ENCODE data around the gene RAB5A.
"Not testable (repeated sequence)": the region's sequence is repeated elsewhere in the genome, so short reads cannot be mapped to it uniquely, and the experiment has no call there.

The RAB5A gene

DNA sequence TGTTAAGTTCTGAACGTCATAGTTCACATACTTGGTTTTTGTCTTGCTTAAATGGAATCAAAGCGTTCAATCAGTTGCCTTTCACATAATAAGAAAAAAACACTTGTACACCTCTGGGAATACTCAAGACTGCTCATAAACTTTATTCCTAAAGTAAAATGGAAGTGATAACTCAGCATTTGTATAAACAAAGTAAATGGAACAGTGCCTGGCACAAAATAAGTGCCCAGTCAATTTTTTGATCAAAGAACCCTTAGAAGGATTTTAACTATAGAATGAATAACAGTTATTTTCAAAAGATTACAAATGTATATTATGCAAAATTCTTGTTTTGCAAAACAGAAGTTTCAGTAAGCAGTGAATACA lies 1.3 kb downstream of the RAB5A start:
- DNase-seq = no peak

DNA sequence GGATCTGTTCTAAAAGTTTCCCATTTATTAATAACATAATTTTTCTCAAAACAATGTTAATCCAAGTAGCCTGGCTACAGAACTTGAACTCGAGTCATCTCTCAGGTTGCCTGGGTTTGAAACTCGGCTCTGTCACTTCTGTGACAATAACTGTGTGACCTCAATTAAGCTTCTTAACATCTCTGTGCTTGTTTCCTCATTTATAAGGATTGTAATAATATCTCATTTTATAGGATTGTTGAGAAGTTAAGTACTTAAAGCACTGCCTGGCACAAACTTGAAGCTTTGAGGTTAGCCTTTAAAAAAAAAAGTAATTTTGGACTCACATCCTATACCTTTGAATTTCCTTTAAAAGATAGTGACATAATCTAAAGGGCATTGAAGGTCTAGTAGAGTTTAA lies 3.4 kb downstream of the RAB5A start:
- DNase-seq = no peak

DNA sequence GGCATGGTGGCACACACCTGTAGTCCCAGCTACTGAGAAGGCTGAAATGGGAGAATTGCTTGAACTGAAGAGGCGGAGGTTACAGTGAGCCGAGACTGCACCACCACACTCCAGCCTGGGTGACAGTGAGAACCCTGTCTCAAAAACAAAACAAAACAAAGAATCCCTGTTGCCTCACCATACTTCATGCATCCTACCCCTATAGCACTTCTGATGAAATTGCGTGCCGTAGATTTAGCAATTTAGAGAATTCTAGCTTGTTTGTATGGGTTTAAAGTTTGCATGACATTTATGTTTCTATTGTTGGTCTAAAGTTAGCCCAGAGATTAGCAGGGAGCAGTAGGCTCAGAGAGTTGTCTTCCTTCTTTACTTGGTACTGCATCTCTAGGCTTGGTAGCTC lies 7.8 kb downstream of the RAB5A start:
- no peak for DNase-seq

DNA sequence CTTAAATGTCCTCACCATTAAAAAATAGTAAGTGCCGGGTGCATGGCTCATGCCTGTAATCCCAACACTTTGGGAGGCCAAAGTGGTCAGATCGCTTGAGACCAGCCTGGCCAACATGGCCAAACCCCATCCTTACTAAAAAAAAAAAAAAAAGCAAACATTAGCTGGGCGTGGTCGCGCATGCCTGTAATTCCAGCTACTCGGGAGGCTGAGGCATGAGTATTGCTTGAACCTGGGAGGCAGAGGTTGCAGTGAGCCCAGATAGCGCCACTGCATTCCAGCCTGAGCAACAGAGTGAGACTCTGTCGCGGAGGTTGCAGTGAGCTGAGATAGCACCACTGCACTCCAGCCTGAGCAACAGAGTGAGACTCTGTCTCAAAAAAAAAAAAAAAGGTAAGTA lies 10.5 kb downstream of the RAB5A start:
- DNase-seq = not testable (repeated sequence)

DNA sequence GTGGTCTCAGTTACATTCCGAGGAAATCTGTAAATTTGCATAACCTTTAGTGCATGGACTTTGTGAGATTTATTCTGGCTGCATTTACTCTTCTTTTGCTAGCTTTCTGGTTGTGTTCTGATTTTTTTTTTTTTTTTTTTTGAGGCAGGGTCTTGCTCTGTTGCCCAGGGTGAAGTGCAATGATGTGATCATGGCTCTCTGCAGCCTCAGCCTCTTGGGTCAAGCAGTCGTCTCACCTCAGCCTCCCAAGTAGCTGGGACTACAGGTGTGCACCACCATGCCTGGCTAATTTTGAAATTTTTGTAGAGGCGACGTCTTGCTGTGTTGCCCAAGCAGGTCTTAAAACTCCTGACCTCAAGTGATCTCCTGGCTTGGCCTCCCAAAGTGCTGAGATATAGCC lies 12.6 kb downstream of the RAB5A start:
- no peak for DNase-seq

DNA sequence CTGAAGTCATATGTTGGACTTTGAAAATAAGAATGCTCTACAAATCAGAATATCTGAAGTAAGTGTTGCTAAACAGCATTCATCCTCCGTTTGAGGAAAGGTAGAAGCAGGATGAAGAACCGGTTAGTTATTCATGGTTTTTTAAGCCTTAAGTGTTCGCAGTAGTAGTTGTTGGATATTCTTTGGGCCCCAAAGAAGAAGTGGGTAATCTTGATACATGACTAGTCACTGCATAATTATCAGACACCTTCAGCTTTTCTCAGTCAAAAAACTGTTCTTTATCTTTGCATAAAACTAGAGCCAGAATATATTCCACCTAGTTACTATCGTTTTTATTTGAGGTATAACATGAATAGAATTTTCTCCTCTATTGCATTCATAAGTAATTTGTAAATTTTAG lies 13.8 kb downstream of the RAB5A start:
- DNase-seq = no peak

DNA sequence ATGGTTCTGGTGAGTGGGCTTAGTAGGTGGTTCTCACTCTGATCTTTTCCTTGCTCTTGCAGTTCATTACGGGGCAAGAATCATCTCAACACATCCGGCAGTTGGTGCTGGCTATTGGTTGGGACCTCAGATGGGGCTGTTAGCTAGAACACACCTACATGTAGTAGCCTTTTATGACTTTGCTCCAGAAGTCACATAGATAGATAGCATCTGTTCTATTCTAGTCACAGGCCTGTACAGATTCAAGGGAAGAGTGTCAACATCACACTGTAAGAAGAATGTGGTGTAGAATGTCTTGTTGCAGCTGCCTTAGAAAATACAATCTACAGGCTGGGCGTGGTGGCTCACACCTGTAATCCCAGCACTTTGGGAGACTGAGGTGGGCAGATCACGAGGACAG lies 15.1 kb downstream of the RAB5A start:
- DNase-seq = no peak

DNA sequence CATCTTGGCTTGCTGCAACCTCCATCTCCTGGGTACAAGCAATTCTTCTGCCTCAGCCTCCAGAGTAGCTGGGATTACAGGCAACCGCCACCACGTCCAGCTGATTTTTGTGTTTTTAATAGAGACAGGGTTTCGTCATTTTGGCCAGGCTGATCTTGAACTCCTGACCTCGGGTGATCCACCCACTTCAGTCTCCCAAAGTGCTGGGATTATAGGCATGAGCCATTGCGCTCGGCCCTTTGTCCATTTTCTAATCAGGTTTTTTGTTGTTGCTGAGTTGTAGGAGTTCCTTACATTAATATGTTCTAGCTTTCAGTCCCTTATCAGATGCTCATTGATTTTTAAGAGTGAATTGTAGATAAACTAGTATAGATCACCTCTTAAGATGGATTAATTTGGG lies 20.3 kb downstream of the RAB5A start:
- no peak for DNase-seq

DNA sequence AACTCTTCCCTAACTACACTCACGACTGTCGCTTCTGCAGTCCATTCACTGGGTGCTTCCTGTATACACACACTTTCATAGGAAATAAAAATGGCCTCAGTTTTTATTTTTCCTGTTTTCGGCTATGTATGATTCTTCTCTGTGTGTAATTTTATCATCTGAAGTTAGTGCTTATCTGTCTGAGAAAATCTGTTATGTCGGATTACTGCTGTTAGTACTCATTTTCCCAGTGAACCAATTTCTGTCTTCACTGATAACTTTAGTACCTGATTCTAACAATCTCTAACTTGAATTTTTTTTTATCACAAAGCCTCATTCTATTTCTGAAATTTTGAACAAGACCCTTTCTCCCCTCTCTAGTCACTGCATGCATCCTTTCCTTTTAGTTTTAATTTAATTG lies 20.9 kb downstream of the RAB5A start:
- no peak for DNase-seq

DNA sequence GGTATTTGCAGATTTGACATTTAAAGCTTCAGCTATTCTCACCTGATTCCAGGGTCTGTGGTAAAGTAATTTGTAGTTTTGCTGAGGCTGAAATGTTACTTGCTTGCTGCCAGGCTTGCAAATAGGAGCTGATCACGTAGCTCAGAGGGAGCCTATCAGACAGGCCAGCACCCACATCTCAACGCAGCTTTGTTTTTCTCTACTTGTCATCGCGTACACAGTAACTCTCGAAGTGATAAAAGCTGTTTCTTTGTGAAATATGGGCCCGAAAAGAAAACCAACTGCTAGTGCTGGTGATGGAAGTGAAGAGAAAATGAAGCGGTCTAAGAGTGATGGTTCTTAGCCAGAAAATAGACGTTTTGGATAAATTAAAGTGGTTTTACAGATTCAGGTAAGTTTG lies 23.4 kb downstream of the RAB5A start:
- DNase-seq = no peak

DNA sequence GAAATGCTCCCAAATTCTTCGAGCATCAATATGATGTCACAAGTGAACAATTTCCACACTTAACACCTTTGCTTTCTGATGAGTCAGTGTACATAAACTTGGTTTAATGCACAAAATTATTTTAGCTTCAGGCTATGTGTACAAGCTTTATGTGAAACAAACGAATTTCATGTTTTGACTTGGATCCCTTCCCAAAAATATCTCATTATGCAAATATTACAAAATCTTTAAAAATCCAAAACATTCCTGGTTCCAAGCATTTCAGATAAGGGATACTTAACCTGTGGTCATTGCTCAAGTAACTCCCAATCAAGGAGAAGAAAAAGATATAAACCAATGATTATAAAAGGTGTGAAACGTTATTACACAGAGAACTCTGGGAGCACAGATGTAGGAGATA lies 25.2 kb downstream of the RAB5A start:
- no peak for DNase-seq

DNA sequence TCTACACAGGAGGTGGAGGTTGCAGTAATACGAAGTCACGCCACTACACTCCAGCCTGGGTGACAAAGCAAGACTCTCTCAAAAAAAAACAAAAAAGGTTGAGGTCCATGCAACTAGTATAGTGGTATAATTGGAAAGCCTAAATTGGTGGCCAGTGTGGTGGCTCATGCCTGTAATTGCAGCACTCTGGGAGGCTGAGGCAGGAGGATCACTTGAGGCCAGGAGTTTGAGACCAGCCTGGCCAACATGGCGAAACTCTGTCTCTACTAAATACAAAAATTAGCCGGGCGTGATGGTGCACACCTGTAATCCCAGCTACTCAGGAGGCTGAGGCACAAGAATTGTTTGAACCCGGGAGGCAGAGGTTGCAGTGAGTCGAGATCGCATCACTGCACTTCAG lies 42.0 kb downstream of the RAB5A start:
- not testable (repeated sequence) for DNase-seq

DNA sequence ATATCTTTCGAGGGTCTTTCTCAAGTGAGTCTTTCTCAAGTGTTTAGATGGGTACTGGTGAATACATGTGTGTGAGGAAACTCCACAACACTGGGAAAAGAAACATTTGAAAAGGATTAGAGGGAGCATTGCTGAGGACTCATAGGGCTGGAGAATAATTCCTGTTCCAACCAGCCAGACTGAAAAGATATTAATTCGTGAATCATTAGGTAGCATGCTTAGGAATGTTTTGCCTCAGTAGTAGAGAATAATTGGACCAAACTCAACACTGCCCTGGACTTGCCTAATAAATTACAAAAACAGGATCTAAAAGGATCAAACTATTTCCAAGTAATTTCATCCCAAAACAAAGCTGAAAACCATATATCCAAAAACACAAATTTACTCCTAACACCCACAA lies 47.9 kb downstream of the RAB5A start:
- no peak for DNase-seq

DNA sequence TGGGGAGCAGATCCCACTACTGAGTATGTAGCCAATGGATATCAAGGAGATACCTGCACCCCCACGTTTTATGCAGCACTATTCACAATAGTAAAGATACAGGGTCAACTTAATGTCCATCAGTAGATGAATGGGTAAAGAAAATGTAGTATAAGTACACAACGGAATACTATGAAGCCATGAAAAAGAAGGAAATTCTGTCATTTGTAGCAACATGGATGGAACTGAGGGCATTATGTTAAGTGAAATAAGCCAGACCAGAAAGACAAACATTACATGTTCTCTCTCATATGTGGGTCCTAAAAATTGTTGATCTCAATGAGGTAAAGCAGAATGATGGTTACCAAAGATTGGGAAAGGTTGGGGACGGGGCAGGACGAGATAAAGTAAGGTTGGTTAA lies 50.6 kb downstream of the RAB5A start:
- DNase-seq = no peak

DNA sequence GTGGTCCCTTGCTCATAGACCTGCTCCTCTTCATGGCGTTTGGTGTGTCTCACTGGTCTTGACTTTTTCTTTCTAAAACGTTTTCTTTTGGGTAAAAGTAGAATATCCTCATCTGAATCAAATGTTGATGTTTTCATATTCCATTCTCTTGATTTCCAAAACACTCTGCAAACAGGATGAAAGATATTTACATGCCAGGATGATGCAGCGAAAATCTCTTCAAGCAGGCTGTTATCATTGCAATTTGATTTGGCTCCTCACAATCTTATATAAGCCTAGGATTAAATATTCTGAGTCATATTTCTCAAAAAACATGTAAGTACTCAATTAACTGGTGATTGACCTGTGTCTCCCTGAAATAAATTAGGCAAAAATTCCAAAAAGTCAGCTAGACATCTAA lies 55.0 kb downstream of the RAB5A start:
- no peak for DNase-seq

DNA sequence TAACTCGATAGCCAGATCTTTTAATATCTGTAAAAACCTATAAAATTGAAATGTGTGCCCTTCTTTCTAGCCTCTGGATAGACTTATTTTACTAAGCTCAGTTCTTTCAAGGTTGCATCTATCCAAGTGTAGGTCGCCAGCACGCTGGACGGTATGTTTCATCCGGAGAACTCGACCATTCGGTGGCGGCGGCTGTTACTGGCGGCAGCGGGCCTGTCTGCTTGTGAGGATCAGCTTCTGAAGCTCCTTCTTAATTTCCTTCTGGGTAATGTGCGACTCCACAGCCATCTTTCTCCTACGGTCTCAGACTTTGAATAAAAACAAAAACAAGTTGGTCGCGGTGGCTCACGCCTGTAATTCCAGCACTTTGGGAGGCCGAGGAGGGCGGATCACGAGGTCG lies 61.1 kb downstream of the RAB5A start:
- DNase-seq = no peak

DNA sequence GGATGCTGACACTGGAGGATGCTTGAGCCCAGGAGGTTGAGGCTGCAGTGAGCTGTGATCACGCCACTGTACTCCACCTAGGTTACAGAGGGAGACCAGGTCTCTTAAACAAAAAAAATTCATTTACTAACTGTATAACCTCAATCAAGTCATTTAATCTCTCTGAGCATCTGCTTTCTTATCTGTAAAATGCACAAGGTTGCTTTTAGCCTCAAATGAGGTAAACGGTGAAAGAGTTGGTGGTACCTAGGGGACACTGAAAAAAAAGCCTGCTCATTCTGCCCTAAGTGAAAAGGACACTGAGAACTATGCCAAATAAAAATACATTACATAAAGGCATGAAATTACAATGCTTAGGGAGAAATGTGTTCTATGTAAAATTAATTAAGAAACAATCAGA lies 61.7 kb downstream of the RAB5A start:
- DNase-seq = no peak

DNA sequence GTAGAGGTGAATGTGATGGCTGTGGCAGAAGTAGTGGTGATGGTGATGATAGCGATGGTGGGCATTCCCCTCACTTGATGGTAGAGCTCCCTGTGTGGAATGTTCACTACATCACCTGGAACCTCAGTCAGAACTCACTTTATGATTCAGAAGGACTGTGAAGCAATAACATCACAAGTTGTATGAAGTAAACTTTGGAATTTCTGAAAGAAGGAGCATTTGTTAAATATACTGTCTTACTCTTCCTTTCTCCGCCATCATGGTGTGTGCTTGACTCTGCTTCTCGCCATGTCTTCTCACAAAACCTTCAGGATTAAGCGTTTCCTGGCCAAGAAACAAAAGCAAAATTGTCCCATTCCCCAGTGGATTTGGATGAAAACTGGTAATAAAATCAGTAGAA lies 65.3 kb downstream of the RAB5A start, which contains the start of gene PP2D1:
TSS of gene PP2D1 (minus strand) at position 101 of the 400 bp plus-strand sequence. CDS start 192 bp downstream, outside the sequence.
- no peak for DNase-seq

DNA sequence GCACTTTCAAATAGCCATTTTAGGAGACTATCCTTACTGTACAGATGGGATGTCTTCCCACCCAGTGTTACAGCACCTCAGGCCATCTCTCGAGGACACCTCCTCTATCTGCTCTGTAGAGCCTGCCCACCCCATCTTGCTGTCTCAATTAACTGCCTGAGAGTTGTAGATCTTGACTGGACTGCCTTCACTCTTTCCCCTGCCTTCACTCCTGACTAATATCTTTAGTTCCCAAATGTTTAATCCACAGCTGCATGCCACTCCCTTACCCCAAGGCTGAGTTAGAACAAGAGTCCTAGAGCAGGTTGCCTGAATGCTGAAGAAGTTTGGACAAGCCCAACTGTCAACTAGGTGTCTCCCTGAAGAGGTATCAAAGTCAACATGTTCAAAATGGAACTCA lies 66.5 kb downstream of the RAB5A start:
- DNase-seq = no peak

DNA sequence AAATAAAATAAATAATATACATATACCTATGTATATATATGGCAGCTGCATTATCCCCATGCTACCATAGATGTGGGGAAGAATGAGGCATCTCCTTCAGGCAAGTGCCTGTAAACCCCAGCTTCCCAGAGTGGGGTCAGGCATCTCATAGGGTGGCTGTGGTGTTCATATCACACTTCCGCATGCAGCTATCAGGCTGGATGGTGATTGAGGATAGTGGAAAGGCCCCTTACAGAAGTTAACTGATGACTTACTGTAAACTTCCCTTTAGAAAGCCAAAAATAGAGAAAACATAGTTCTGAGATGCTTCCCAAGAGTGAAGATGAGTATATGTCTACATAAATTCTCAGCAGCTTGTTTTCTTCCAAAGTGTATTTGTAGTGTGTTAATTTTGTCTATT lies 68.6 kb downstream of the RAB5A start:
- DNase-seq = no peak

DNA sequence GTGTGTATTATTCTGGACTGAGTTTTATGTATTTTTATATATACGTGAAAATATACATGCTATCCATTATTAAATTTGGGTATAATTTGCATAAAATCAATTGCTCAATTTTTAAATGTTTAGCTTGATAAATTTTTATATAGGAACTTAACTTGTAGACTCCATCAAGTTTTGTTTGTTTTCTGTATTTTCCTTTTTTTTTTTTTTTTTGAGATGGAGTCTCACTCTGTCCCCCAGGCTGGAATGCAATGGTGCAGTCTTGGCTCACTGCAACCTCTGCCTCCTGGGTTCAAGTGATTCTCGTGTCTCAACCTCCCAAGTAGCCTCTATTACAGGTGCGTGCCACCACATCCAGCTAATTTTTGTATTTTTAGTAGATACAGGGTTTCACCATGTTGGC lies 69.2 kb downstream of the RAB5A start:
- DNase-seq = not testable (repeated sequence)

DNA sequence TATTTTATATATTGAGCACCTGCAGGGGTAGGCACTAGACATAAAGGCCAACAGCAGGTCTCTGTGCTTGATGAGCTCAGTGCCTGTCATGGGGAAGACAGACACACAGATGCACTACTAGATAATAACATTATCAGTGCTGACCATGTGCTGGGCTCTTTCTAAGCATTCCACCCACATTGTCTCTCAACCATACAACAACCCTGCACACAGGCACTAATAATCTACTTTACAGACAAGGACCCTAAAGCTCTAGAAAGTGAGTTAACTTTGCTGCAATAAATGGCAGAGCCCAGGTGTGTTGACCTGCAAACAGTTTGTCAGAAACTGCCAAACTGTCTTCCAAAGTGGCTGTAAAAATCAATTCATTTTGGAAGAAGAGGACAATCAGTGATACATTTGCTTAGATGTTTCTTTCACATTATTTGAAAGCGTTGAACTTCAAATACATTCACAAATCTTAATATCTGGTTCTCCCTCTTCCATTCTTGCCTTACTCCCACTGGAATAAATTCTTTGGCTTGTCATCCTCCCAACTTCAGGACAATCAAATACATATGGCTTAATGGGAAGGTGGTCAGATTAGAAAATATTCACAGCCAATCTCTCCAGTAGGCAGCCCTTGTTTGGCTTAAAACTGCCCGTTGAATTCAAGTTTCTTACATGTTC lies 76.2 kb downstream of the RAB5A start:
- DNase-seq = no peak

DNA sequence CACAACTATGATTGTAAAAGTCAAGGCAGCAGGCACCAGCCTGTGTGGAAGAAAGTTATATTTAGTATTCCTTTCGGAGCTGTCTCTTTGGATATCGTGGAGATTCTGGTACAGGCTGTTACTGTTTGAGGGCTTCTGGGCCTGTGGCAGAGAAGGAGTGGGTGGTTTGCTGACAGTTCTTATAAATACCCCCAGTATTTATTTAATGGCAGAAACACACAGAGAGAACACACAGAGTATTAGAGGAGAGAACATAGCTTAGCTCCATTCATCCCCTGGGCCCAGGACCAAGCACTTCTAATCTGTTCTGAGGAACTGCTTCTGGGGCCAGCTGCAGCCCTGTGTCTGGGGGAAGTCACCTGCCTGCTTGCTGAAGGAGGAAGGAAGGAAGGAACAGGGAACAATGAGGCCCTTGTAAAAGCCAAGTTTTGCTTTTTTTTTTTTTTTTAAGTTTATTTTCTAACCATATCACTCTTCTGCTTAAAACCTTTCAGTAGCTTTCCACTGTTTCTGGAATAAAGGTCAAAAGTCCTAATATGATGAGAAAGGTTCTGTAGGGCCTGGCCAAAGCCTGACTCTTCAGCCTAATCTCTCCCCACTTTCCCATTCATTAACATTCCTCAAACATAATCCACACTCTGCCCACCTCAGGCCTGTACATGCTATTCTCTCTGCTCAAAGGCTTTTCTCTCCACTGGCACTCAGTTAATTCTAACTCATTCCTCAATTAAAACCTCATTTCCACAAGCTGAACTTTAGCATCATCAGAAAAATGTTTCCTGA lies 76.9 kb downstream of the RAB5A start:
- no peak for DNase-seq

DNA sequence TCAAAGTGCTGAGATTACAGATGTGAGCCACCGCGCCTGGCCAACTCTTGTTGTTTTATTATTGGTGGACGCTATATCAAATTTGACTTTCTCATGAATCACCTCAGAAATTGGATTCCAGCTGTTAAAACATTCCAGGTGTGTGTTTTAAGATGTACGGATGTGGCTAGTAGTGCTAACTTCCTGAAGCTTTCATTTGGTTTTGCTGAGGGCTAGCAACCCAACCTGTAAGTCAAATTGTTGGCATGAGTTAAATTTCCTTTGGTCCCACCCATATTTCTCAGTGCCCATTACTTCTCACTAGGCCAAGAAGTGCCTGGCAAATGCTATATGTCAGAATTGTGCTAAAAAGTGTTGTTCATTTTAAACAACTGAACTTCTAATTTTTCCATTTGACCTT lies 80.2 kb downstream of the RAB5A start:
- no peak for DNase-seq

DNA sequence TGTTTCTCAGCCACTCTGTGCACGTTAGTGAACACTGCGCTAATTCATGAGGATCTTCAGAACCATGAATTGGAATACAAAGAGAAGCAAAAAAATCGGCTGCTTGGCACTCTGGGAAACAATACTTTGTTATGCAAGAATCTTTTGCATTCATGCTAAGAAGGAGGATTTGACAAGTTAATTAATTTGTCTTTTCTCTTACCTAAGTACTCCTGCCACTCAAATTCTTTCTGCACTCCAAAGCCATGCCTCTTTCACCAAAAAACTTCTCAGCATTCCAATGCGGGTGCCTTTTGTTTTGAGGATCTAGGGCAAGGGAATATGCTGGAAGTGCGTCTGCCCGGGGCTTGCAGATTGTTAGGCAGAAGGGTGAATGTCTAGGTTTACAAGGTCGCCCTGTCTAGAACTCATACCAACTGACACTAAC lies 82.0 kb downstream of the RAB5A start:
- DNase-seq = no peak

Measured in CD4-positive, alpha-beta T cell treated with Interleukin-17A for 4 hours (primary cell).